ENCODE measurements around the gene CRISPLD2. TPM values are rescaled to one million over a fixed set of nuclear protein-coding genes. Genes with fewer than 3 reads are reported as not detected.

Gene CRISPLD2
- total RNA-seq, 4 donors from 2014 or later, result 6.0 to 166 (median 24.2) TPM

GRCh38 chr16:84957792-84958191 is 138.0 kb downstream of the CRISPLD2 start:
- no peak for TF ChIP-seq POLR2A (IDR thresholded peaks at IDR 0.05)
- TF ChIP-seq CTCF (IDR thresholded peaks at IDR 0.05), result no peak
- intact Hi-C loops (cut with DNase I), result no loop called here
- no peak for DNase-seq
- Histone ChIP-seq H3K9me3 (no peaks in the 10 kb centered on the region), H3K27me3 (peaks cover 0 to under 1% (median 0%) of the 10 kb centered on the region in 4 donors), H3K4me1 (peaks cover under 1 to 8% (median 4%) of the 10 kb centered on the region in 3 donors), H3K36me3 (no peaks in the 10 kb centered on the region), H3K4me3 (no peak overlapping the region), H3K27ac (no peak overlapping the region)
- 86 to 100% methylated on average over 1 of the region's 1 CpG for WGBS, 2 donors

Other genes starting within 250 kb of the CRISPLD2 start
- gene COTL1, start 201.9 kb upstream of the CRISPLD2 start, total RNA-seq, result 10 to 100 TPM in 3 of 4 donors, 1 to 10 TPM in 1; 7.9 to 34.2 (median 23.4) TPM
- 10 to 100 TPM; 28.7 to 58.6 (median 40.1) TPM for gene KLHL36, start 171.5 kb upstream of the CRISPLD2 start, total RNA-seq
- 10 to 100 TPM; 44.7 to 71.5 (median 56.0) TPM for gene USP10, start 120.0 kb upstream of the CRISPLD2 start, total RNA-seq
- gene ZDHHC7, start 191.6 kb downstream of the CRISPLD2 start, total RNA-seq, result 10 to 100 TPM; 31.2 to 41.2 (median 38.6) TPM
- gene KIAA0513, start 207.8 kb downstream of the CRISPLD2 start, total RNA-seq, result 10 to 100 TPM in 1 of 4 donors, 1 to 10 TPM in 3; 9.0 to 11.4 (median 9.7) TPM